SK-N-SH (cell line): ENCODE data around the gene PRR27. TPM values are rescaled to one million over a fixed set of nuclear protein-coding genes. Genes with fewer than 3 reads are reported as not detected.

ENCODE experiments used
- CTCF ChIA-PET: fragments of 300-600, 350-600 bp; formaldehyde crosslinking; extraction: SDS; loops from one replicate; lab custom pipeline; 2021; lab: Yijun Ruan, JAX
- POLR2A ChIA-PET: fragments of 350-600 bp; sonication (Branson Sonifier 250); formaldehyde crosslinking; extraction: SDS; loops from one replicate; lab custom pipeline; 2020; ENCODE audit warnings: antibody characterized with exemption, inconsistent platforms; lab: Yijun Ruan, JAX
- DNase-seq: peaks from one replicate; pipeline ENCODE4 v3.0.0; 2012
- H2AFZ ChIP-seq: fragments of 200-600 bp; sonication (generic); 2 replicates; pipeline ENCODE4 v1.8.1; 2016; ENCODE audit warnings: antibody characterized with exemption, mild to moderate bottlenecking, low read depth
- H3F3A ChIP-seq: fragments of 200-600 bp; sonication (generic); replicated peaks from 2 replicates; pipeline ENCODE3; 2016; ENCODE audit warnings: antibody characterized with exemption, mild to moderate bottlenecking; ENCODE audit not compliant: insufficient read depth
- H3K27ac ChIP-seq, 2 experiments: fragments of 200-500 bp in 1 of 2; fragments of 200-600 bp in 1 of 2; sonication (Bioruptor generic) in 1 of 2; sonication (generic), shearing (Covaris generic) in 1 of 2; 2 replicates each; pipeline versions ENCODE4 v1.5.1 to v1.6.1; 2014 to 2016; ENCODE audit warnings: low read depth in 2 of 2, inconsistent platforms in 1 of 2, low read length in 1 of 2, mild to moderate bottlenecking in 1 of 2, mixed read lengths in 1 of 2
- H3K27me3 ChIP-seq: fragments of 200-600 bp; sonication (generic), shearing (Covaris generic); 2 replicates; pipeline ENCODE4 v1.6.1; 2016; ENCODE audit warnings: mixed run types; ENCODE audit not compliant: insufficient read depth
- H3K36me3 ChIP-seq, 2 experiments: fragments of 200-500 bp in 1 of 2; fragments of 200-600 bp in 1 of 2; sonication (Bioruptor generic) in 1 of 2; sonication (generic) in 1 of 2; replicated peaks in 1 of 2; 2 replicates each; pipeline versions ENCODE3 to v1.5.1; 2014 to 2016; ENCODE audit warnings: low read length in 1 of 2, mild to moderate bottlenecking in 1 of 2; ENCODE audit not compliant: insufficient read depth in 2 of 2, control insufficient read depth in 1 of 2
- H3K4me1 ChIP-seq, 2 experiments: fragments of 200-500 bp in 1 of 2; fragments of 200-600 bp in 1 of 2; sonication (Bioruptor generic) in 1 of 2; sonication (generic), shearing (Covaris generic) in 1 of 2; 2 replicates each; pipeline versions ENCODE4 v1.5.1 to v1.6.1; 2014 to 2016; ENCODE audit warnings: low read depth in 1 of 2, low read length in 1 of 2, mixed run types in 1 of 2; ENCODE audit not compliant: insufficient read depth in 2 of 2, control insufficient read depth in 1 of 2
- H3K4me2 ChIP-seq: fragments of 200-600 bp; sonication (generic), shearing (Covaris generic); 2 replicates; pipeline ENCODE4 v1.6.1; 2017; ENCODE audit warnings: mixed run types
- H3K4me3 ChIP-seq, 2 experiments: fragments of 200-500 bp in 1 of 2; fragments of 200-600 bp in 1 of 2; sonication (Bioruptor generic) in 1 of 2; sonication (generic), shearing (Covaris generic) in 1 of 2; 2 replicates each; pipeline versions ENCODE4 v1.5.1 to v1.8.1; 2014 to 2016; ENCODE audit warnings: low read depth in 2 of 2, inconsistent platforms in 1 of 2, low read length in 1 of 2, mild to moderate bottlenecking in 1 of 2, mixed read lengths in 1 of 2, moderate library complexity in 1 of 2
- H3K79me2 ChIP-seq: fragments of 200-600 bp; sonication (generic); 2 replicates; pipeline ENCODE4 v1.8.1; 2017; ENCODE audit warnings: mild to moderate bottlenecking; ENCODE audit not compliant: insufficient read depth
- H3K9ac ChIP-seq: fragments of 200-600 bp; sonication (generic); 2 replicates; pipeline ENCODE4 v1.6.1; 2017; ENCODE audit warnings: mixed run types
- H3K9me2 ChIP-seq: fragments of 200-600 bp; sonication (generic); 2 replicates; pipeline ENCODE4 v1.6.1; 2017; ENCODE audit warnings: mixed run types
- H3K9me3 ChIP-seq: fragments of 200-600 bp; sonication (generic); 2 replicates; pipeline ENCODE4 v1.6.1; 2017; ENCODE audit warnings: mixed run types, mild to moderate bottlenecking, moderate library complexity
- H4K20me1 ChIP-seq: fragments of 200-600 bp; sonication (generic); 2 replicates; pipeline ENCODE4 v1.6.1; 2017; ENCODE audit warnings: mild to moderate bottlenecking, mixed run types; ENCODE audit not compliant: insufficient read depth
- CHD2 ChIP-seq: fragments of 150-350 bp; IDR thresholded peaks from 2 replicates; pipeline ENCODE4 v1.6.1; 2018; ENCODE audit warnings: low read length; ENCODE audit not compliant: partially characterized antibody
- CTCF ChIP-seq: fragments of 200-600 bp; sonication (generic); IDR thresholded peaks from 2 replicates; pipeline ENCODE4 v1.6.1; 2017; ENCODE audit warnings: antibody characterized with exemption, mild to moderate bottlenecking, moderate library complexity
- ELF1 ChIP-seq: IDR thresholded peaks from 2 replicates; pipeline ENCODE4 v1.4.0; 2012
- EZH2phosphoT487 ChIP-seq: fragments of 200-600 bp; sonication (generic); IDR thresholded peaks from 2 replicates; pipeline ENCODE4 v1.6.1; 2017; ENCODE audit warnings: low read depth, mixed run types, mild to moderate bottlenecking, antibody characterized with exemption, moderate library complexity, borderline replicate concordance
- FOXJ3 ChIP-seq: sonication (generic); formaldehyde crosslinking; IDR thresholded peaks from 2 replicates; pipeline ENCODE4 v1.5.1; 2020; ENCODE audit warnings: mild to moderate bottlenecking, missing genetic modification reagents
- GABPA ChIP-seq: IDR thresholded peaks from 2 replicates; pipeline ENCODE4 v1.4.0; 2012; ENCODE audit warnings: low read depth, mild to moderate bottlenecking
- GATA2 ChIP-seq: sonication (generic); formaldehyde crosslinking; IDR thresholded peaks from 2 replicates; pipeline ENCODE4 v1.5.0; 2020; ENCODE audit warnings: mild to moderate bottlenecking, missing genetic modification reagents
- JUND ChIP-seq: IDR thresholded peaks from 2 replicates; pipeline ENCODE4 v1.4.0; 2012
- NFIC ChIP-seq: IDR thresholded peaks from 2 replicates; pipeline ENCODE4 v1.4.0; 2012; ENCODE audit warnings: borderline replicate concordance
- RFX5 ChIP-seq: IDR thresholded peaks from 2 replicates; pipeline ENCODE4 v1.6.1; 2012; ENCODE audit warnings: mild to moderate bottlenecking, improper control_type of control experiment, low read length
- SMC3 ChIP-seq: IDR thresholded peaks from 2 replicates; pipeline ENCODE4 v1.6.1; 2012; ENCODE audit warnings: low read depth, low read length, improper control_type of control experiment
- TAF1 ChIP-seq: IDR thresholded peaks from 2 replicates; pipeline ENCODE4 v1.6.1; 2012; ENCODE audit warnings: low read depth, mild to moderate bottlenecking, low read length, moderate library complexity, borderline replicate concordance
- TCF12 ChIP-seq: IDR thresholded peaks from 2 replicates; pipeline ENCODE4 v1.4.0; 2012
- USF1 ChIP-seq: IDR thresholded peaks from 2 replicates; pipeline ENCODE4 v1.4.0; 2012; ENCODE audit warnings: low read depth, borderline replicate concordance
- WGBS: methylation state at CpG from one replicate; pipeline ENCODE4 v1.1.6; 2017; ENCODE audit warnings: low lambda C conversion rate; 5-methylcytosine and 5-hydroxymethylcytosine counted together
- polyA plus RNA-seq, 3 experiments: library from polyadenylated mRNA; depleted of rRNA; stranded (reverse); fragments of >200 nt; gene quantifications; 2 replicates each; pipeline ENCODE4 v1.2.3, GENCODE V29; 2012

PRR27 gene
- polyA plus RNA-seq, 1 of the 3 experiments (the other 2 are of a cell fraction) = not detected

DNA sequence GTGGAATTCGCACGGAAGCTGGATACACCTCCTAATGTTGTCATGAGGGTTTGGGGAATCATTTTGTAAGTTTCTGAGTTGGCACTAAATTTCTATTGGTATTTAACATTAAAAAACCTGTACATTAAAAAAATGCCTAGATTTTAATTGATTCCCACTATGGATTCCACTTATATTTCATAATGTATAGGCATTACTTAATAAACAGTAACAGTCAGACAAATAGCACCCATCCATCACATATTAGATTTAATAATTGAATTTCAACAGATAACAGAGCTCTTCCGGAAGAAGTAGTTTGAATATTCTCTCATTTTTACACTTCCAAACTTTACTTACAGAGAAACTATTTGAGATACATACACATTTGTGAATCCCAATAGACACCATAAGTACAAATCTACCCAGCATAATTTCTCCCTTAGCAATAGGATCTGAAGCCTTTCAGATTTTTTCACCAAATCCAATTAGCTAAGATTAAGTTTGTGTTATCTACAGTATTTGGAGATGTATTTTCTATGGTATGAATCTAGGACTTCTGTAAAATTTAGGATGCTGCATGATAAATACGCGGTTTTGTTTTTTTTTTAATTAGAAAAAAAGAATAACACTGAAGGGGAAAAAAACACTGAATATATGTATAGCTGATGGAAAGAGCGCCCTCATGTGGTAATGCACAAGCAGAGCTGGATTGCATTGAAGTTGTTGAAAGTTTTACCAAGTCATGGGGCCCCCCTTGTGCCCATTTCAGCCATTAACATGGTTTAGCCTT lies 29.3 kb downstream of the PRR27 start (continued):
- TF ChIP-seq SMC3 (peak; percentile 60), GABPA (no peak), CHD2 (no peak), EZH2phosphoT487 (no peak)

DNA sequence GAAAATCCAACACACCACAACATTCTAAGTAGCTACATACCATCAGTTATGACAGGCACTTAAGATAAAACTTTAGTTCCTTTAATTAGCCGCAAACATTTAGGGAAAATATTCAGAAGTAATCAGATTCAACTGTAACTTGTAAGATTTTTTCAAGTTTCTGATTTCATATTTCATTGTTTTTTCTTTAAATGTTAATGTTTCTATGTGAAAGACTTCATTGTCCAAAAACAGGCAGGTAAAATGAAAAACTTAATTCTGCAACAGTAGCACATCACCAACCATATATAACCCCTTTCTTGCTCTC lies 29.9 kb downstream of the PRR27 start:
- no peak for DNase-seq
- WGBS = 34% methylated on average over 1 of the region's 1 CpG
- no peaks in the 10 kb centered on the region for H3F3A ChIP-seq
- no peak overlapping the region; a peak in 1 of 4 replicates for H3K4me3 ChIP-seq
- no peak overlapping the region for H3K4me2 ChIP-seq
- H2AFZ ChIP-seq = no peak overlapping the region
- no peak for TF ChIP-seq FOXJ3 (CRISPR knock-in tag)
- no peak for TF ChIP-seq RFX5
- no peak for TF ChIP-seq GATA2
- TF ChIP-seq SMC3 = no peak
- no peak for TF ChIP-seq CHD2
- no peak for TF ChIP-seq EZH2phosphoT487
- TF ChIP-seq CTCF = no peak
- no peak for TF ChIP-seq ELF1
- TF ChIP-seq NFIC = no peak
- no peak for TF ChIP-seq JUND
- no peak for TF ChIP-seq TCF12
- no peak for TF ChIP-seq USF1
- TF ChIP-seq TAF1 = no peak
- TF ChIP-seq, all 33 proteins: peak for 0
- H3K27me3 ChIP-seq = peaks cover 5% of the 10 kb centered on the region; the same call in 1 of the 2 replicates
- CTCF ChIA-PET = interaction anchor here (0.7 to 2.3 kb wide), 12 partner anchors 9 to 447 kb away, joined by 3 to 15 read pairs (median 4); partner anchors contain the start of gene ODAM
- no peaks in the 10 kb centered on the region for H4K20me1 ChIP-seq
- no peak overlapping the region for H3K27ac ChIP-seq
- no peak overlapping the region for H3K9ac ChIP-seq
- no peaks in the 10 kb centered on the region for H3K9me2 ChIP-seq
- no peaks in the 10 kb centered on the region for H3K4me1 ChIP-seq
- POLR2A ChIA-PET = no interaction called here
- no peaks in the 10 kb centered on the region for H3K79me2 ChIP-seq
- H3K9me3 ChIP-seq = no peaks in the 10 kb centered on the region
- no peaks in the 10 kb centered on the region for H3K36me3 ChIP-seq
